ENCODE measurements around the gene GNAQ.
"Not testable (repeated sequence)": the region's sequence is repeated elsewhere in the genome, so short reads cannot be mapped to it uniquely, and the experiment has no call there.

The GNAQ gene

DNA sequence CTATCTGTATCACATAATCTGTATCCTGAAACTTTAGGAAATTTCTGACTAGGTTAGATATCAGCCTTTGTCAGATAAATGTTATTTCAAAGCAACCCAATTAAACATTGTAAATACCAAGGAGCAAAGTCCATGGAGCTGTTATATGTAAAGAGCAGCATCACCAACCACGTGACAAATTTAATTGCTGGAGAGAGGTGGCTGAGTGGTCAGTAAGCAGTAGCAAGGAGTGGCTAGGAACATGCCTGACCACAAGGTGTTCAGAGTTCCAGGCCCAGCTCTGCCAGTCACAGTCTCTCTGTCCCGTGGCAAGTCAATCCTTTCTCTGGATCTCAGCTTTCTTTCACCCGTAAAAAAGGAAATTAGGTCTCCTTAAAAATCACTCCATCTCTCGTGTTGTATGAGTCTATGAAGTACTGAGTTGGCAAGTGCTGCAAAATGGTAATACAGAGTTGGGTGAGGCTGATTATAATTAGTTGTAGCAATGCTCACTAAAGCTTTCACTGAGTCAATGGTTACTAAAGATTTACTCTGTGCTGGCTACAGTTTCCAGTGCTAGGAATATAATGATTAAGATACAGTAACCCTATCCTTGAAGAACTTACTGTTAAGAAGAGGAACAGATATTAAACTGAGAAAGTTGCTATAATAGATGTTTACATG is 166.1 kb downstream of the GNAQ start:
- DNase-seq = no peak

- peak; percentile 77 for DNase-seq
Observed at GRCh38 chr9:77864211-77864889, 167.3 kb downstream of the GNAQ start.

DNA sequence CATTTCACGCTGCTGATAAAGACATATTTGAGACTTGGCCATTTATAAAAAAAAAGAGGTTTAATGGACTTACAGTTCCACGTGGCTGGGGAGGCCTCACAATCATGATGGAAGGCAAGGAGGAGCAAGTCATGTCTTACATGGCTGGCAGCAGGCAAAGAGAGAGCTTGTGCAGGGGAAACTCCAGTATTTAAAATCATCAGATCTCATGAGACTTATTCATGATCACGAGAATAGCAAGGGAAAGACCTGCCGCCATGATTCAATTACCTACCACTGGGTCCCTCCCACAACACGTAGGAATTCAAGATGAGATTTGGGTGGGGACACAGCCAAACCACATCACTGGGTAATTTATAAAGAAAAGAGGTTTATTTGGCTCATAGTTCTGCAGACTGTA is 168.0 kb downstream of the GNAQ start:
- not testable (repeated sequence) for DNase-seq

DNA sequence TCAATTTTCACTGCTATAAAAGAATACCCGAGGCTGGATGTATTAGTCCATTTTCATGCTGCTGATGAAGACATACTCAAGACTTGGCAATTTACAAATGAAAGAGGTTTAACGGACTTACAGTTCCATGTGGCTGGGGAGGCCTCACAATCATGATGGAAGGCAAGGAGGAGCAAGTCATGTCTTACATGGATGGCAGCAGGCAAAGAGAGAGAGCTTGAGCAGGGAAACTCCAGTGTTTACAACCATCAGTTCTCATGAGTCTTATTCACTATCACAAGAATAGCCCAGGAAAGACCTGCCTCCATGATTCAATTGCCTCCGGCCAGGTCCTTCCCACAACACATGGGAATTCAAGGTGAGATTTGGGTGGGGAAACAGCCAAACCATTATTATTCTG is 170.7 kb downstream of the GNAQ start:
- not testable (repeated sequence) for DNase-seq

DNA sequence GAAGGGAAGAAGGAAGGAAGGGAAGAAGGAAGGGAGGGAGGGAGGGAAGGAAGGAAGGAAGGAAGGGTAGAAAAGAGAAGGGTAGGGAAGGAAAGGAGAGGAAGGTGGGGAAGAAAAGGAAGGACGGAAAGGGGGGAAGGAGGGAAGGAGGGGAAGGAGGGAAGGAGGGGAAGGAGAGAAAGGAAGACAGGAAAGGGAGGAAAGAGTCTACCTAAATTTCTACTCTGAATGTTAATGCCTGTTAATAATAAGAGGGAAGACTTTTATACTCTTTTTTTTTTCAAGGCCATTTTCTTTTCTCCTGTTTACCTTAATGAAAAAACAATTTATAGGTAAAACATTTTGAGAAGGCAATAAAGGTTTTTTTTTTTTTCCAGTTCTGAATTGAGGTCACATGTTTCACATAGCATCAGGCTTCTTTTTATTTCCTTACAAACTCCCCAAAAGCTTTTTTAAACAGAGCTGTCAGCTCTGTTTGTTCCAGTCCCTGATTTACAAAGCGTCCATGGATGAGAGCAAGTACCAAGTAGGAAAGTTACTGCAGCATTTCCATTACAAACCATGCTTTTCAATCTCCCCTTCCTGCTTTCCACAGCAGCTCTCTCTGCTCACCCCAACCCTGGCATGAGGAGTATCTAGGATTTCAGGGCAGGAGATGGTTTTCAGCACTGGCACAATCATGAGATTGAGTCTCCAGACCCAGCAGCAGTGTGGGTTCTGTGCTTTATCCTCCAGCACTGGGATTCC is 173.9 kb downstream of the GNAQ start:
- DNase-seq = no peak

GRCh38 chr9:77856615-77857014 is 175.0 kb downstream of the GNAQ start:
- DNase-seq = no peak

- no peak for DNase-seq
Observed at GRCh38 chr9:77854916-77855311, 176.7 kb downstream of the GNAQ start.

DNA sequence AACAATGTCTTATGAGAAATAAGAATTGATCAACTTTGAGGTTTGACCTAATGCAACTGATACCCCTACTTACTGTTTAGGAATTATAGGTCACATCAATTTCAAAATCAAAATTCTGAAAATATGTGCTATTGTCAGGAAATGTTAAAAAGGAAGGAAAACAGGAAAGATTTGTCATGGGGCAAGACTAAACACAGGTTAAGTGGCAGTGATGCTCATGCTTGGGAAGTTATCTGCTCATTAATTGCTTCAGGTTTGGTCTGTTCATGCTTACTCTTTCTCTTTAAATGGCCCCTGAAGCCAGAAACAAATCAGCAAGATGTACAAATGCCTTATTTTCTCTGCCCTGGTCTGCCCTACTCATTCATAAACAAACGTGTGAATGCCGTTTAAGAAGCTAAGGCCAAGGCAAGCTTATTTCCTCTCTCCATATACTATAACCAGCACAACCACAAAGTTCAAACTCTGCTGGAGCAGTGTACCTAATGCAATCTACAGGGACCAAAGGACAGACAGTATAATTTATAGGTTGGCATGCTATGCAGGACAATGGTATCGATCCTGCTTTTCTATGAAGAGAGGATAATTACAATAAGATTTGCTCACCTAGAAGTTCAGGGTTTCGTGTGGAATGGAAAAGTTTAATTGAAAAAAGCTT is 177.2 kb downstream of the GNAQ start:
- DNase-seq = no peak

DNA sequence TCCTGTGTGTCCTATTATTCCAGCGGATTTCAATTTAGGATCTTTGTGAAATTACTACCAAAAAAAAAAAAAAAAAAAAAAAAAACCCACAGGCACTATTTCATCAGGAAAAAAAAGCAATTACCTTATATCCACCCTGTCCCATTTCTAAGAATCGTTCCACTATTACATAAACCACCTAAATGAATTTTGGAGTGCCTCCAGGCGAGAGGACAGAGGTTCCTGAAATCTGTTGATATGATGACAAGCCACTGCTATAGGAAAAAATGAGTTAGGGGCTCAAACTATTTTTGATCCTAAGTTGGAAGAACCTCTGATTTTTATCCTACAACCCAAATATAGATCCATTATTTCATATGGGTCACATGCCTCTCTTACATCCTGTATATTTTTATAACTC is 177.9 kb downstream of the GNAQ start:
- no peak for DNase-seq

- no peak for DNase-seq
Observed at GRCh38 chr9:77851882-77852595, 179.6 kb downstream of the GNAQ start.

DNA sequence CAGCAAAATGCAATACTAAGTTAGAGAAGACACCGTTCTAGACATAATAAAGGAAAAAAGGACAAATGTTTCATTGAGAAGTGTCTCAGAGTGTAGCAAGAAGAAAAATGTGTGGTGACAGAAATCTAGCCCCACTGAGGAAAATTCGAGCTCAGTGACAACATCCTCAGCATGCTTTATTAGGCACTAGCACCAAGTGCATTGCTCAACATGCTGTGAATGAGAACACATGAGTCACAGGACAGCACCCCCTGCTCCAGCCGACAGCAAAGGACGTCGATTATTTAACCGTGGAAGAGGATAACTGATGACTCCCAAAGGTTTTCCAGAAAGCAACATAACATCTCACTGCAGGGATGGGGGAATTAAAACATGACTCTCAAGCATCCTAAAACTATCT is 182.7 kb downstream of the GNAQ start:
- no peak for DNase-seq

- DNase-seq = no peak
Observed at GRCh38 chr9:77848404-77848803, 183.2 kb downstream of the GNAQ start.

GRCh38 chr9:77847626-77848025 is 184.0 kb downstream of the GNAQ start:
- DNase-seq = no peak

DNA sequence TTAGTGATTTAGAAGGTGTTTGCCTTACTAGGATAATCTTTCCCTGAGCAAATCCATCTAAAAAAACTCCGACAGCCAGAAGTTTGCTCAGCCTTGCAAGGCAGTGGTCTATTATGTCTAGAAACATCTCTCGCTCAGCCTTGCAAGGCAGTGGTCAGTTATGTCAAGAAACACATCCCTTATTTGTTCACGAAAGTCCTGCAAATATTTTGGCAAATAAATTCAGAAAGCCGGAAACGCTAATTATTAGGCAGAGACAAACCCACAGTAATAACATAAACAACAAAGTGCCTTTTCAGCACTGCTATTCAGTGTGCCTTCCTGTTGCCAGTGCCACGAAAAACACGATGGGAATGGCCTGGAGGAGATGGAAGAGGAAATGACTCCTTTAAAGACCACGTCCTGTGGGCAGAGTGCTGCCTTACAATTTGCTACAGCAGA is 184.5 kb downstream of the GNAQ start:
- DNase-seq = peak; percentile 15

DNA sequence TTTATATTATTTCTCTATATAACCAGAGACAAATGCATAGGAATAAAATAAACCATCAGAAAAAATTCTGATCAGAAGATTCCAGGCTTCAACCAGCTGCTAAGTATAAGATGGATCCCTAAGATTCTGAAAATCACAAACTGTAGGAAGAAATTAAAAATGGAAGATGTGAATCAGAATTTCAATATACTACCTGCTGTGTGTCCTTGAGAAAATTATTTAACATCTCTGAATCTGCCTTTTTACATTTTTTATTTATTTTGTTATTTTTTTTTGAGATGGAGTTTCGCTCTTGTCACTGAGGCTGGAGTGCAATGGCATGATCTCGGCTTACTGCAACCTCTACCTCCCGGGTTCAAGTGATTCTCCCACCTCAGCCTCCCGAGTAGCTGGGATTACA is 187.2 kb downstream of the GNAQ start:
- DNase-seq = no peak

DNA sequence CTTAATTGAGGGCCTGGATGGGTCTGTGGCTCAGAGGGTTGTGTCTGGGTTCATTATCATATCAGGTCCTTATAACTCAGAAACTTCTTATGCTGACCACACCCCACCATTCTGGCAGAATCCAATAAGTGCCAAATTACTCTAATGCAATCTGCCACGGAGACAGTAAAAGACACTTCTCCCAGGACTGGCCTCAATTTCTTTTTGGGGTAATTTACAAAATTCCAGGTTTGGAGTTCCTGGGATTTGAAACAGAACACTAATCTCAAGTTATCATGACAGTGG is 187.8 kb downstream of the GNAQ start:
- DNase-seq = no peak

DNA sequence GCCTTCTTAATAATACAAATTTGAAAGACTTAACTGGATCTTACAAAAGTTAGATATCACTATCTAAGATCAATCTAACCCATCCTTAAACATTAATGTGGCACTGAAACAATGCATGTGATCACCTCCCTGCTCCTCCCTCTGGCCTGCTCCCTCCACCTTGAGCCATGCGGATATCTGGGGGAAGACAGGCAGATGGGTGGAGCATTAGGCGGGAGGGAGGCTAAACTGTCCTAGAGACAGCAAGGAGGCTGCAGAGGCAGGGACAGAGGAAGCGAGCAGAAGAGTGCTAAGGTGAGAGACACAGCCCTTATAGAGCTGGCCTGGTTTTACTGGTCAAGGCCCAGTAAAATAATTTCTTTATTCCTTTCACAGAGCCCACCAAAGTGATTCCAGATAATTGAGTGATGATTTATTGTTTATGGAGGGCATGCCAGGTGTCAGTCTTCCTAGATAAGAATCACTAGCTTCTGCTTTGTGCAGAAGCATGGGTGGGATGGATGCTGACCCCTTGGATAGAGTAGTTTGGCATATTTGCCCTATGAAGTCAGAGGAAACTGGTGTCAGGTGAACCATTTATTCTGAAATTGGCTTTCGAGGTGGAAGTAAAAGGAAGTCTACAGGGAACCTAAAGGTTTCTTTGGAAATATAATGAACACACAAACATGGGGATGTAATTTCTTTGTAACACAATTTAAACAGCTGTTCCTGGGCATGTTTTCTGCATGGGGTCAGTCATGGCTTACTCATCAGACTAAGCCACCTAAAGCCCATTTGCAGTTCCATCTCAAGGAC is 188.3 kb downstream of the GNAQ start:
- DNase-seq = no peak

DNA sequence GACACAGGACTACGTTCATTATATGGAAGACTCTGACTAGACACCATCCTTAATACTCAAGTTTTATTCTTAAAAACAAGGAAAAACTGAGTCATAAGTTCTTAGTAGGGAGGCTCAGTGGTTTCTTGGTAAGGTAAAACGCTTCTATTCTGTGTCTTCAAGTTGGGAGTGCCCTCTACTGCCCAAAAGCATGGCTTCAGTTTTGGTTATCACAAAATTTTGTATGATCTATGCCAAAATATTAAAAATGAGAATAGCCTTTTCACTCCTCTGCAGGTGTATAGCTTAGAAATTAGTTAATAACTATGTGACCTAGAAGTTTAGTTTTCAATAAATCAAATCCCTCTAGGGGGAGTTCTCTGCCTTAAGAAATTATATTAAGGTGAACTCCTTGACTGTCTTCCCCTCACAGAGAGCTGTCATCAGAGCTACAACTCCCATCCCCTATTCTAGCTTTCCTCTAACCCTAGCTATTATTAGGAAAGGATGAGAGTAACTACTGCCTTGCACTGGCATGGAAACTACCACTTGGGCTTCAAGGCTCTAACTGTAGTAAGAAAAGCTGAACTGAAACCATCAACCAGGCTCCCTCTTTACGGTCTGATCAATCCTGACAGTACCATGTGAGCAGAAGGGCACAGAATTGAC is 189.7 kb downstream of the GNAQ start:
- DNase-seq = no peak

GRCh38 chr9:77839459-77840140 is 192.0 kb downstream of the GNAQ start:
- DNase-seq = no peak

DNA sequence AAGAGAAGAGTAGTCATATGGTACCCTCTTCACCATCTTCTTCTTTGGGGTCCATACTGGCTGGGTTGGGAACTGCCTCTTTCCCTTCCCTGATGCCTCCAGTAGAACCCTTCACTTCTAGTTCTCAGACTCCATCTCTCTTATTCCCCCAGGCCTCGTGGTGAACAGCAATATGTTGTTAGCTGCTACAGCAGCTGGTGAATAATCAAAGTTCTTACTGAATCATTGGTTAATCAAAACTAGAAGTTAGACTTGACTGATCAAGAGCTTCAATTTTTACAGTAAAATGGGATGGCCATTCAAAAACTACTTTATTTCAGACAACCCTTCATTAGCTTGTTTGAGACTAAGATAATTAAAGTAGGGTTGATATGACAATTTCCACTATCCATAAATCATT is 192.6 kb downstream of the GNAQ start:
- no peak for DNase-seq

- no peak for DNase-seq
Observed at GRCh38 chr9:77834898-77835488, 196.6 kb downstream of the GNAQ start.
